GM18951 (cell line): ENCODE results near the gene ABITRAM.
"Not testable (repeated sequence)": the region's sequence is repeated elsewhere in the genome, so short reads cannot be mapped to it uniquely, and the experiment has no call there.

Experiments used
- POLR2A ChIP-seq: IDR thresholded peaks from 4 replicates; pipeline ENCODE4 v1.6.1; 2011; ENCODE audit warnings: mild to moderate bottlenecking; ENCODE audit not compliant: insufficient read length, insufficient read depth; ENCODE audit errors: extremely low read depth
- in situ Hi-C: fragments of 300-500 bp; cut with MboI; formaldehyde crosslinking; loops from one replicate; pipeline ENCODE4 v1.12.0; 2022; ENCODE audit warnings: low sequenced_read_pairs, mixed read lengths, inconsistent platforms; ENCODE audit not compliant: unreplicated experiment

The ABITRAM gene

GRCh38 chr9:108951578-108951977 lies 17.4 kb downstream of the ABITRAM start:
- TF ChIP-seq POLR2A, result no peak
- in situ Hi-C loops, result no loop called here

GRCh38 chr9:108953983-108954574 lies 19.9 kb downstream of the ABITRAM start:
- in situ Hi-C loops, result no loop called here
- no peak for TF ChIP-seq POLR2A

- no peak for TF ChIP-seq POLR2A
- in situ Hi-C loops, result no loop called here
Measured at GRCh38 chr9:108956022-108956630, 21.9 kb downstream of the ABITRAM start.

GRCh38 chr9:108956631-108957026 lies 22.4 kb downstream of the ABITRAM start:
- in situ Hi-C loops, result no loop called here
- TF ChIP-seq POLR2A, result no peak

DNA sequence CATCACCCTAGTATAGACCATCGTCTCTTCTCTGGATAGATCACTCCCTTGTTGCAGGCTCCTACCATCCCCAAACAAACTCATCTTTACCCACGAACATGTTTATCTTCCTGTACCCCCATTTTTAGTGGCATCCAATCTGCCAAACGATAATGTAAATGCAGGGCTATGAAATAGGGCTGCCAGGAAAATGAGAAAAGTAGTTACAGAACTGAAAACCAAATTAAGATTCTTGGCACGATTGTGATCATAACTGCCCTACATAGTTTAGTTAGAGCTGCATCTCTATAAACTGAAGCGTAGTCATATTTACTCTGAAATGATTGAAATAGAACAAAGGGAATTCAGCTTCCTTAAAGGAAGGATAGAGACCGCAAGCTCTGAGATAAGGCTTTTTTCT lies 26.1 kb downstream of the ABITRAM start:
- TF ChIP-seq POLR2A, result no peak
- in situ Hi-C loops, result no loop called here

DNA sequence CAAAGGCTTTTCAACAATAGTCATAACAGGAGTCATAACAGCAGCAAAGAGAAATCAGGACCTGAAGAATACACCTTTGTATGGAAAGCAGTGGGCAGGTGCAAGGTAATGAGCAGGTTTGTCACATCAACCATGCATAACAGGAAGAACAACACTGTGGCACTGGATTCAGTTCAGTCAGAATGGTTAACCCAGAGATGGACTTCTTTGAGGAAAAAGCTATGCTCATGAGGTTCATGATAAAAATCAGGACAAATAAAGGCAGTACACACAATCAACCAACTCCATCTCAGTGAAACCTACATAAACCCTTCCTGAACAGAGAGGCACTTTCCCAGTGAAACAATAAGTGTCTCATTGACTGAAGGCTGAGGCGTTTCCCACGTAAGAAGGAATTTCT lies 27.0 kb downstream of the ABITRAM start:
- in situ Hi-C loops, result no loop called here
- TF ChIP-seq POLR2A, result no peak

DNA sequence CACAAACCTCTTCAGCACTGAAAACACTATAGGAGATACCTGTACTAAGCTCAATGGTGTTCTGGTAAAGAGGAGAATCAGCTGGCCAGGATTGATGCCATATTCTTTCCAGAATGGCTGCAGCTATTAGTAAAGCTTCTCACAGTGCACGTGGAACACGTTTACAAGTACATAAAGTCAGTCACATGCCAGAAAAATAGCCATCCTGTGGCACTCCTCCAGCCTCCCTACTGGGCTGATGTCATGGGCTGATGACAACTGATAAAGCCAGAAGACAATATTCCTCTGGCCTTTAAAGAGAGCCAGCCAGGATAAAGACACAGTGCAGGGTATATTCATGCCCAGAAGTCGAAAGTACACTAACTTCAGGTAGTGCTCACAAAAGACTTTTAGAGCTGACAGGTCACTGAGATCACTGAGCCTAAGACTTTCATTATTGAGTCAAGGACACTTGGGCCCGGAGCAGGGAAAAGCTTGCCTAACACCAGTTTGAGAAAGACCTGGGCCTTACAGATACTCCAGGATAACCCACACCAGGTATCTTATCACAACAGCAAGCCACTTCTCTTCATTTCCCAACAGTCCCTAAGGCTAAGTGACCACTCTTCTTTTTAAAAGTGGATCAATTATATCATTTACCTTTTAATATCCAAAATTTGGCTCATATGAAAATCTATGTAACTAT lies 29.4 kb downstream of the ABITRAM start:
- TF ChIP-seq POLR2A, result no peak

GRCh38 chr9:108967916-108968315 lies 33.7 kb downstream of the ABITRAM start:
- in situ Hi-C loops, result no loop called here
- TF ChIP-seq POLR2A, result no peak

More for the DNA sequence above, 29.4 kb downstream of the ABITRAM start:
- in situ Hi-C loops, result no loop called here

DNA sequence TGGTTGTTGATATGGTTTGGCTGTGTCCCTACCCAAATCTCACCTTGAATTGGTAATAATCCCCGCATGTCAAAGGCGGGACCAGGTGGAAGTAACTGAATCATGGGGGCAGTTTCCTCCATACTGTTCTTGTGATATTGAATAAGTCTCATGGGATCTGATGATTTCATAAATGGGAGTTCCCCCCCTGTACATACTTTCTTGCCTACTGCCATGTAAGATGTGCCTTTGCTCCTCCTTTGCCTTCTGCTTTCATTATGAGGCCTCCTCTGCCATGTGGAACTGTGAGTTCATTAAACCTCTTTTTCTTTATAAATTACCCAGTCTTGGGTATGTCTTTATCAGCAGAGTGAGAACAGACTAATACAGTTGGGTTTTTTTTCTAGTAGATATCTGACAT lies 37.2 kb downstream of the ABITRAM start:
- in situ Hi-C loops, result not testable (repeated sequence)

DNA sequence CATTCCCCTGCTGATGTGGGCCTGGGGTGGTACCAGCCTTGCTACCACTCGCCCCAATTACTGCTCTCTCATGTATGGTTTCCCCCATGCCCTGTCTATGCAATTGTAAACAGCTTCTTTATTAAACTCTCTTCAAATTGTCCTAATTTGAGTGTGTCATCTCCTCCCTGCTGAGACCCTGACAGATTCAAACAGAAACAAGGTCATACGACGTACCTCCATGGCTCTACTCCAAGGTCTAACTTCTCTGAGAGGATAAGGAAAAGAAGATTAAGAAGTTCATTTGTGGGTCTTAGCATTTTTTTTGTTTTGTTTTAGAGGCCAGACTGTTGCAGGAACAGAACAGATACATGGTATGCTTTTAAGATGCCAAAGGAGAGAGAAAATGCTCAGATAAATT lies 38.0 kb downstream of the ABITRAM start:
- TF ChIP-seq POLR2A, result no peak
- in situ Hi-C loops, result no loop called here

GRCh38 chr9:108972626-108973209 lies 38.5 kb downstream of the ABITRAM start:
- no peak for TF ChIP-seq POLR2A
- in situ Hi-C loops, result no loop called here

DNA sequence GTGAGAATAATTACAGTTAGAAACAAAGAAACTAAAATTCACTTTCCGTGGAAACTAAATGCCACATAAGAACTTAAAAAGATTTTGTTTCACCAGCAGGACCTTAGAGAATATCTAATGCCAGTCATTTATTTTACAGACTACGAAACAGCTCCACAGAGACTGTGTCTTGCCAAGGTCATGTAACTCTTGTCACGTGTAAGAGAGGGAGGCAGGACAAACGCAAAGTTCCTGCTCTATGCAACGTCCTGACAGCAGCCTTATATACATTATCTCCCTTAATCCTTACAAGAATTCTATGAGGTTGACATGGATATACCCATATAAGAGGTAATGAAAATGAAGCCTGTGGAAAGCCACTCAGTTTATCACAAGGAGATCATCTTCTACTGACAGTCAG lies 39.7 kb downstream of the ABITRAM start:
- TF ChIP-seq POLR2A, result no peak
- in situ Hi-C loops, result no loop called here

DNA sequence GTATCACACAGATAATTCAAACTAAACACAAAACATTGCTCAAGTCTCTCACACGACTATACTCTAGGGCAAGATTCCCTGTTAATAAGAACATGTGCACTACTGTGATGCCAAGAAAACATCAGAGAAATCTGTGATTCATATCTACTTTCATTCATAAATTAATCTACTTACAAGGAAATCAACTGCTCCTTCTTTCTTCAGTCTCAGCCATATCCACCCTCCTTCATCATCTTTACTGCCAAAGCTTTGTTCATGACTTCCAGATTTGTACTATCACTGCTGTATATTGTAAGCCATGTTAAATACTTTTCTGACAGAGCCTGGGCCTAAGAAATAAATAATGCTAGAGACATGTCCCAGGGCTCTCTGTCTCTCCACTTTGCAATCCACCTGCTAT lies 44.0 kb downstream of the ABITRAM start:
- no peak for TF ChIP-seq POLR2A
- in situ Hi-C loops, result no loop called here

DNA sequence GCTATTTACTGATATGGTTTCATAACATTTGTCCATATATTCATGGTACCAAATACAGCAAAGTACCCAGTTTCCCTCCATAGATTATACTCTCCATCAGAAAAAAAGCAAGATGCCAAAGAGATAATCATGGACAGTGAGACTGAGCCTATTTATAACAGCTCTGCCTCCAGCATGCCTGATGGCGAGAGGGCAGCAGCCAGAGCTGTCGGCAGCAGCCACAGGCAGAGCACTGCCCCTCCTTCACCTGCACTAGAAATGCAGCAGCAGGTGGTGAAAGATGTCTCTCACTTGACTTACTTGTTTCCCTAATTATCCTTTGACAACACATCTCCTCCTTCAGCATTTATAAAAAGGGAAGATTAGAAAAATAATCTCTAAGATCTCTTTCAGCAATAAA lies 46.7 kb downstream of the ABITRAM start:
- in situ Hi-C loops, result no loop called here
- TF ChIP-seq POLR2A, result no peak
